Gastroesophageal sphincter (tissue), 4 donors: ENCODE results near the gene ARFGEF2. TPM values are rescaled to one million over a fixed set of nuclear protein-coding genes. Genes with fewer than 3 reads are reported as not detected.
"Not testable (repeated sequence)": the region's sequence is repeated elsewhere in the genome, so short reads cannot be mapped to it uniquely, and the experiment has no call there.

Experiments
- ATAC-seq: fragments of 150-250 bp; one replicate; pipeline ENCODE4 v1.9.1; 2016; ENCODE audit warnings: mild to moderate bottlenecking, moderate library complexity
- H3K27ac ChIP-seq, 4 donors: fragments of 200-600 bp; sonication (generic) in 3 of 4; 1 replicate in 3 of 4; 2 replicates in 1 of 4; pipeline ENCODE4 v1.5.1; 2016 to 2019
- H3K27me3 ChIP-seq: fragments of 200-600 bp; sonication (generic); one replicate; pipeline ENCODE4 v1.5.1; 2019
- H3K36me3 ChIP-seq, 2 donors: fragments of 200-600 bp; sonication (generic); one replicate each; pipeline ENCODE4 v1.5.1; 2019; ENCODE audit warnings: control low read depth in 1 of 2
- H3K4me1 ChIP-seq, 3 donors: fragments of 200-600 bp; sonication (generic); 1 replicate in 2 of 3; 2 replicates in 1 of 3; pipeline ENCODE4 v1.5.1; 2016 to 2019; ENCODE audit warnings: control low read depth in 2 of 3
- H3K4me3 ChIP-seq, 2 donors: fragments of 200-600 bp; sonication (generic); one replicate each; pipeline ENCODE4 v1.5.1; 2019; ENCODE audit warnings: mild to moderate bottlenecking in 1 of 2, moderate library complexity in 1 of 2
- H3K9me3 ChIP-seq, 3 donors: fragments of 200-600 bp; sonication (generic); one replicate each; pipeline ENCODE4 v1.5.1; 2017 to 2019; ENCODE audit warnings: control low read depth in 2 of 3
- EP300 ChIP-seq: sonication (generic); formaldehyde crosslinking; IDR thresholded peaks from one replicate; pipeline ENCODE4 v1.6.1; 2017; ENCODE audit warnings: antibody characterized with exemption, mild to moderate bottlenecking
- POLR2A ChIP-seq, 2 donors: fragments of 450-650 bp; IDR thresholded peaks; one replicate each; pipeline ENCODE4 v1.6.1; 2017; ENCODE audit warnings: antibody characterized with exemption in 2 of 2, mild to moderate bottlenecking in 2 of 2, moderate library complexity in 1 of 2
- POLR2AphosphoS5 ChIP-seq: sonication (generic); formaldehyde crosslinking; IDR thresholded peaks from one replicate; pipeline ENCODE4 v1.6.1; 2017; ENCODE audit warnings: antibody characterized with exemption
- WGBS, 2 donors: methylation state at CpG; one replicate each; pipeline ENCODE4 v1.1.5; 2018; ENCODE audit warnings: low coverage in 1 of 2; 5-methylcytosine and 5-hydroxymethylcytosine counted together
- small RNA-seq, 4 donors: library from RNA; depleted of rRNA; stranded (forward); fragments of <200 nt; gene quantifications; one replicate each; pipeline ENCODE3, GENCODE V24; 2016
- total RNA-seq, 4 donors: library from RNA; depleted of rRNA; stranded (reverse); fragments of >200 nt; gene quantifications; one replicate each; pipeline ENCODE4 v1.1.0, GENCODE V29; 2016
- TF ChIP-seq, protein P1 (sequence below), 4 experiments: fragments of 200-600 bp in 2 of 4; fragments of 450-650 bp in 2 of 4; sonication (generic) in 1 of 4; IDR thresholded peaks; one replicate each; pipeline ENCODE4 v1.5.1; 2017 to 2019; ENCODE audit warnings: antibody characterized with exemption in 4 of 4, mild to moderate bottlenecking in 2 of 4, moderate library complexity in 2 of 4

ARFGEF2 gene
- total RNA-seq, 4 donors from 2014 or later: 42.6 to 101 (median 51.3) TPM

DNA sequence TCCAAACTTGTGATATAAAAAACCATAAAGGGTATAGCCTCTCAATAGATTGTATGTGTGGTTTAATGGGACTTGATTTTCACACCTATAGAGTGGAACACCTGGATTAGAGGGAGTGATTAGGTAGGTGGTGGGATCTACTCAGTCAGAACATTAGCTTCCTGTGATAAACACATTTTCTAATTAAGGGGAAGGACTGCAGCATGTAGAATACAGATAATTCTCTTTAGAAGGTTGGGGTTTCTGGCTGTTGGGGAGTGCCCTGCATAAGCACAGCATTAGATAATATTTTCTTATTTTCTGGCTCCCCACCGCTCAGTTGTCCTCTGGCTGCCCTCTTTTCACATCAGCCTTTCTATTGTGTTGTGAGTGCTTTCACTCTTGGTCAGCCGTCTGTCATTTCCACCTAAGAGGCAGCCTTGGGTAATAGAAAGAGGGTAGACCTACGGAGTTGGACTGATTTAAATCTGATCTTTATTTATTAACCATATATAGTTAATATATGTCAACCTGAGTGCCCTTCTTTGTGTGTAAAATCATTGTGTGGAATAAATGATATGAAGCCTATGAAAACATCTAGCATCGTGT is 132.6 kb downstream of the ARFGEF2 start:
- no peak overlapping the region for H3K4me3 ChIP-seq
- WGBS, 2 donors: 79 to 82% methylated on average over 3 to 4 of the region's 4 CpGs
- peaks cover 0 to 20% (median 0%) of the 10 kb centered on the region in 3 donors for H3K4me1 ChIP-seq
- H3K27me3 ChIP-seq: no peaks in the 10 kb centered on the region
- ATAC-seq: no peak
- TF ChIP-seq EP300: no peak
- TF ChIP-seq POLR2AphosphoS5: no peak
- TF ChIP-seq, protein P1, sequence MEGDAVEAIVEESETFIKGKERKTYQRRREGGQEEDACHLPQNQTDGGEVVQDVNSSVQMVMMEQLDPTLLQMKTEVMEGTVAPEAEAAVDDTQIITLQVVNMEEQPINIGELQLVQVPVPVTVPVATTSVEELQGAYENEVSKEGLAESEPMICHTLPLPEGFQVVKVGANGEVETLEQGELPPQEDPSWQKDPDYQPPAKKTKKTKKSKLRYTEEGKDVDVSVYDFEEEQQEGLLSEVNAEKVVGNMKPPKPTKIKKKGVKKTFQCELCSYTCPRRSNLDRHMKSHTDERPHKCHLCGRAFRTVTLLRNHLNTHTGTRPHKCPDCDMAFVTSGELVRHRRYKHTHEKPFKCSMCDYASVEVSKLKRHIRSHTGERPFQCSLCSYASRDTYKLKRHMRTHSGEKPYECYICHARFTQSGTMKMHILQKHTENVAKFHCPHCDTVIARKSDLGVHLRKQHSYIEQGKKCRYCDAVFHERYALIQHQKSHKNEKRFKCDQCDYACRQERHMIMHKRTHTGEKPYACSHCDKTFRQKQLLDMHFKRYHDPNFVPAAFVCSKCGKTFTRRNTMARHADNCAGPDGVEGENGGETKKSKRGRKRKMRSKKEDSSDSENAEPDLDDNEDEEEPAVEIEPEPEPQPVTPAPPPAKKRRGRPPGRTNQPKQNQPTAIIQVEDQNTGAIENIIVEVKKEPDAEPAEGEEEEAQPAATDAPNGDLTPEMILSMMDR (IDR thresholded peaks at IDR 0.05): no peak
- no peak for TF ChIP-seq POLR2A (IDR thresholded peaks at IDR 0.05)
- no peaks in the 10 kb centered on the region for H3K9me3 ChIP-seq
- peaks cover 0 to 11% of the 10 kb centered on the region in 2 donors for H3K36me3 ChIP-seq
- H3K27ac ChIP-seq: no peak overlapping the region

- no peak for ATAC-seq
- no peak overlapping the region for H3K27ac ChIP-seq
- no peaks in the 10 kb centered on the region for H3K9me3 ChIP-seq
- no peaks in the 10 kb centered on the region for H3K4me1 ChIP-seq
- 65 to 100% methylated on average over 1 to 3 of the region's 3 CpGs for WGBS, 2 donors
- no peak for TF ChIP-seq EP300
- TF ChIP-seq POLR2A (IDR thresholded peaks at IDR 0.05): no peak
- TF ChIP-seq, protein P1 (IDR thresholded peaks at IDR 0.05): no peak
- no peak for TF ChIP-seq POLR2AphosphoS5
- H3K27me3 ChIP-seq: no peaks in the 10 kb centered on the region
- peaks cover 0 to 84% of the 10 kb centered on the region in 2 donors for H3K36me3 ChIP-seq
- H3K4me3 ChIP-seq: no peak overlapping the region
These were observed 141.8 kb downstream of the ARFGEF2 start for GRCh38 chr20:49063279-49063678.

- Histone ChIP-seq H3K9me3 (no peaks in the 10 kb centered on the region), H3K36me3 (peaks cover 5 to 100% of the 10 kb centered on the region in 2 donors), H3K4me1 (no peaks in the 10 kb centered on the region), H3K4me3 (no peak overlapping the region), H3K27ac (no peak overlapping the region), H3K27me3 (no peaks in the 10 kb centered on the region)
- TF ChIP-seq EP300 (no peak), POLR2A (IDR thresholded peaks at IDR 0.05) (no peak), POLR2AphosphoS5 (no peak)
- TF ChIP-seq, protein P1 (IDR thresholded peaks at IDR 0.05): no peak
- WGBS, 2 donors: 44 to 47% methylated on average over 2 of the region's 2 CpGs
- ATAC-seq: no peak
These were observed 153.0 kb downstream of the ARFGEF2 start for GRCh38 chr20:49074521-49074920.

GRCh38 chr20:49078310-49078709 is 156.8 kb downstream of the ARFGEF2 start:
- no peak for ATAC-seq
- TF ChIP-seq, protein P1 (IDR thresholded peaks at IDR 0.05): no peak
- TF ChIP-seq POLR2AphosphoS5 (no peak), EP300 (no peak), POLR2A (IDR thresholded peaks at IDR 0.05) (no peak)
- H3K27ac ChIP-seq: no peak overlapping the region
- no peaks in the 10 kb centered on the region for H3K9me3 ChIP-seq
- H3K27me3 ChIP-seq: no peaks in the 10 kb centered on the region
- H3K4me3 ChIP-seq: no peak overlapping the region
- H3K4me1 ChIP-seq: no peaks in the 10 kb centered on the region
- WGBS, 2 donors: 73 to 82% methylated on average over 3 of the region's 3 CpGs
- peaks cover 5 to 100% of the 10 kb centered on the region in 2 donors for H3K36me3 ChIP-seq

- 96 to 98% methylated on average over 8 to 12 of the region's 12 CpGs for WGBS, 2 donors
- not testable (repeated sequence) for H3K4me1 ChIP-seq, H3K9me3 ChIP-seq, ATAC-seq, H3K27ac ChIP-seq, H3K4me3 ChIP-seq, H3K27me3 ChIP-seq
- peaks cover 0 to 100% of the 10 kb centered on the region in 2 donors for H3K36me3 ChIP-seq
These were observed 160.8 kb downstream of the ARFGEF2 start for GRCh38 chr20:49082295-49082694.

Small RNAs within 50 kb of the gene (small RNA-seq; reads per million reads assigned to genes)
- 0 reads per million in 4 donors for gene SNAP23P1

Other genes starting within 250 kb of the ARFGEF2 start
- 10 to 100 TPM; 16.3 to 35.7 (median 20.0) TPM for gene PREX1, start 93.7 kb upstream of the ARFGEF2 start, total RNA-seq
- 10 to 100 TPM; 35.8 to 55.6 (median 42.2) TPM for gene CSE1L, start 124.6 kb downstream of the ARFGEF2 start, total RNA-seq